NCI-H82 (cell line): Measurements from ENCODE around the gene CTDSP1.

Source experiments
- DNase-seq: peaks from one replicate; lab custom pipeline; 2025; lab: John Stamatoyannopoulos, UW

CTDSP1 gene

GRCh38 chr2:218399391-218400166 is at the start of gene CTDSP1:
Gene CTDSP1, plus strand, starts transcription at chr2:218399868. Its CDS starts 223 bp downstream, at chr2:218400091.
- peak; percentile 97 for DNase-seq

GRCh38 chr2:218354045-218354444 is 45.6 kb upstream of the CTDSP1 start:
- DNase-seq, result no peak

GRCh38 chr2:218354850-218355443 is 44.7 kb upstream of the CTDSP1 start:
- DNase-seq, result no peak

GRCh38 chr2:218357236-218358177 is 42.2 kb upstream of the CTDSP1 start:
- DNase-seq, result no peak

GRCh38 chr2:218360453-218360852 is 39.2 kb upstream of the CTDSP1 start:
- DNase-seq, result no peak

- no peak for DNase-seq
Measured at GRCh38 chr2:218362606-218363005, 37.1 kb upstream of the CTDSP1 start.

- DNase-seq, result no peak
Measured at GRCh38 chr2:218363736-218364135, 35.9 kb upstream of the CTDSP1 start.

- DNase-seq, result no peak
Measured at GRCh38 chr2:218364196-218364595, 35.5 kb upstream of the CTDSP1 start.

- no peak for DNase-seq
Measured at GRCh38 chr2:218366621-218367414, 32.9 kb upstream of the CTDSP1 start.

GRCh38 chr2:218367415-218368149 is 32.1 kb upstream of the CTDSP1 start:
- DNase-seq, result no peak

GRCh38 chr2:218368150-218368528 is 31.5 kb upstream of the CTDSP1 start:
- DNase-seq, result no peak

- no peak for DNase-seq
Measured at GRCh38 chr2:218368621-218369153, 31.0 kb upstream of the CTDSP1 start.

- no peak for DNase-seq
Measured at GRCh38 chr2:218369330-218369729, 30.3 kb upstream of the CTDSP1 start.

GRCh38 chr2:218370410-218371063 is 29.1 kb upstream of the CTDSP1 start:
- no peak for DNase-seq

GRCh38 chr2:218371983-218372350 is 27.7 kb upstream of the CTDSP1 start:
- no peak for DNase-seq

- no peak for DNase-seq
Measured at GRCh38 chr2:218374795-218375194, 24.9 kb upstream of the CTDSP1 start.

- no peak for DNase-seq
Measured at GRCh38 chr2:218375212-218375611, 24.5 kb upstream of the CTDSP1 start.

GRCh38 chr2:218378053-218378452 is 21.6 kb upstream of the CTDSP1 start:
- DNase-seq, result no peak

GRCh38 chr2:218381916-218382366 is 17.7 kb upstream of the CTDSP1 start, which contains the start of gene SLC11A1:
Gene SLC11A1, plus strand, starts transcription at chr2:218382273. Its CDS starts 96 bp downstream, at chr2:218382369.
- DNase-seq, result no peak

- no peak for DNase-seq
Measured at GRCh38 chr2:218382785-218383184, 16.9 kb upstream of the CTDSP1 start.
